NCI-H82 treated with DMSO at 0.1 percent for 48 hours (cell line): ENCODE data around the gene TSPAN18.

ENCODE experiments used
- DNase-seq: peaks from one replicate; lab custom pipeline; 2025; ENCODE audit not compliant: unreplicated experiment; lab: John Stamatoyannopoulos, UW

TSPAN18 gene

GRCh38 chr11:44817207-44817949 lies 90.6 kb downstream of the TSPAN18 start:
- DNase-seq = no peak

- DNase-seq = no peak
Observed at GRCh38 chr11:44818110-44818509, 91.3 kb downstream of the TSPAN18 start.

- DNase-seq = no peak
Observed at GRCh38 chr11:44819346-44819745, 92.6 kb downstream of the TSPAN18 start.

GRCh38 chr11:44822369-44822768 lies 95.6 kb downstream of the TSPAN18 start:
- DNase-seq = no peak

- no peak for DNase-seq
Observed at GRCh38 chr11:44823006-44823405, 96.2 kb downstream of the TSPAN18 start.

- no peak for DNase-seq
Observed at GRCh38 chr11:44823868-44824267, 97.1 kb downstream of the TSPAN18 start.

- DNase-seq = no peak
Observed at GRCh38 chr11:44824300-44824704, 97.5 kb downstream of the TSPAN18 start.

- DNase-seq = no peak
Observed at GRCh38 chr11:44825058-44825785, 98.5 kb downstream of the TSPAN18 start.

- DNase-seq = no peak
Observed at GRCh38 chr11:44826922-44827643, 100.3 kb downstream of the TSPAN18 start.

GRCh38 chr11:44828296-44828695 lies 101.5 kb downstream of the TSPAN18 start:
- DNase-seq = no peak

GRCh38 chr11:44829838-44830237 lies 103.1 kb downstream of the TSPAN18 start:
- DNase-seq = no peak

GRCh38 chr11:44831605-44832394 lies 105.0 kb downstream of the TSPAN18 start:
- no peak for DNase-seq

- DNase-seq = no peak
Observed at GRCh38 chr11:44832452-44832851, 105.7 kb downstream of the TSPAN18 start.

GRCh38 chr11:44833221-44833876 lies 106.6 kb downstream of the TSPAN18 start:
- DNase-seq = no peak

- no peak for DNase-seq
Observed at GRCh38 chr11:44833877-44834452, 107.2 kb downstream of the TSPAN18 start.

GRCh38 chr11:44834846-44835245 lies 108.1 kb downstream of the TSPAN18 start:
- no peak for DNase-seq

- no peak for DNase-seq
Observed at GRCh38 chr11:44835296-44835695, 108.5 kb downstream of the TSPAN18 start.

- DNase-seq = no peak
Observed at GRCh38 chr11:44835938-44836337, 109.2 kb downstream of the TSPAN18 start.

- DNase-seq = no peak
Observed at GRCh38 chr11:44837661-44838060, 110.9 kb downstream of the TSPAN18 start.

- peak; percentile 29 for DNase-seq
Observed at GRCh38 chr11:44839458-44840084, 112.8 kb downstream of the TSPAN18 start.
